ENCODE results near the gene GCNT1. TPM values are rescaled to one million over a fixed set of nuclear protein-coding genes. Genes with fewer than 3 reads are reported as not detected.

Gene GCNT1
- total RNA-seq, 1 experiment from 2014 or later = 18.9 TPM

GRCh38 chr9:76528056-76528455 is 69.1 kb downstream of the GCNT1 start:
- DNase-seq = no peak
- Histone ChIP-seq H3K4me3 (ENCODE audit: low read depth, low read length) (no peak overlapping the region), H3K27me3 (replicated peaks; ENCODE audit: control insufficient read depth, insufficient read depth, low read length) (no peaks in the 10 kb centered on the region), H3K4me1 (0 out of 2 replicates have a peak, but pooled peaks cover 3% of the 10 kb centered on the region), H3K36me3 (ENCODE audit: control insufficient read depth, insufficient read depth, low read length) (no peaks in the 10 kb centered on the region), H3K9me3 (no peaks in the 10 kb centered on the region)
- ChIA-PET CTCF (no interaction called here), POLR2A (no interaction called here)
- H3K9me3 Mint-ChIP-seq (ENCODE audit: unreplicated experiment) = no peaks in the 10 kb centered on the region
- intact Hi-C loops (cut with micrococcal nuclease; ENCODE audit: unreplicated experiment) = no loop called here
- H3K36me3 Mint-ChIP-seq (ENCODE audit: insufficient read depth, unreplicated experiment) = no peaks in the 10 kb centered on the region
- TF ChIP-seq, protein P1, sequence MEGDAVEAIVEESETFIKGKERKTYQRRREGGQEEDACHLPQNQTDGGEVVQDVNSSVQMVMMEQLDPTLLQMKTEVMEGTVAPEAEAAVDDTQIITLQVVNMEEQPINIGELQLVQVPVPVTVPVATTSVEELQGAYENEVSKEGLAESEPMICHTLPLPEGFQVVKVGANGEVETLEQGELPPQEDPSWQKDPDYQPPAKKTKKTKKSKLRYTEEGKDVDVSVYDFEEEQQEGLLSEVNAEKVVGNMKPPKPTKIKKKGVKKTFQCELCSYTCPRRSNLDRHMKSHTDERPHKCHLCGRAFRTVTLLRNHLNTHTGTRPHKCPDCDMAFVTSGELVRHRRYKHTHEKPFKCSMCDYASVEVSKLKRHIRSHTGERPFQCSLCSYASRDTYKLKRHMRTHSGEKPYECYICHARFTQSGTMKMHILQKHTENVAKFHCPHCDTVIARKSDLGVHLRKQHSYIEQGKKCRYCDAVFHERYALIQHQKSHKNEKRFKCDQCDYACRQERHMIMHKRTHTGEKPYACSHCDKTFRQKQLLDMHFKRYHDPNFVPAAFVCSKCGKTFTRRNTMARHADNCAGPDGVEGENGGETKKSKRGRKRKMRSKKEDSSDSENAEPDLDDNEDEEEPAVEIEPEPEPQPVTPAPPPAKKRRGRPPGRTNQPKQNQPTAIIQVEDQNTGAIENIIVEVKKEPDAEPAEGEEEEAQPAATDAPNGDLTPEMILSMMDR (IDR thresholded peaks at IDR 0.05; ENCODE audit: insufficient read depth in 1 of 2, low read depth in 1 of 2, low read length in 1 of 2, severe bottlenecking in 1 of 2, unreplicated experiment in 1 of 2) = no peak
- H3K4me1 Mint-ChIP-seq (ENCODE audit: low read depth, unreplicated experiment) = peaks cover 1% of the 10 kb centered on the region
- no peak overlapping the region for H3K4me3 Mint-ChIP-seq (ENCODE audit: unreplicated experiment)
- H3K27me3 Mint-ChIP-seq (ENCODE audit: insufficient read depth, unreplicated experiment) = no peaks in the 10 kb centered on the region
- no TSS peak for BruUV-seq (replicated peaks)
- H3K27ac Mint-ChIP-seq (ENCODE audit: unreplicated experiment) = no peak overlapping the region

GRCh38 chr9:76528642-76529190 is 69.7 kb downstream of the GCNT1 start:
- no peaks in the 10 kb centered on the region for H3K9me3 Mint-ChIP-seq (ENCODE audit: unreplicated experiment)
- H3K27ac Mint-ChIP-seq (ENCODE audit: unreplicated experiment) = no peak overlapping the region
- H3K27me3 ChIP-seq (replicated peaks; ENCODE audit: control insufficient read depth, insufficient read depth, low read length) = no peaks in the 10 kb centered on the region
- BruUV-seq (replicated peaks) = no TSS peak
- intact Hi-C loops (cut with micrococcal nuclease; ENCODE audit: unreplicated experiment) = no loop called here
- no peak overlapping the region for H3K4me3 ChIP-seq (ENCODE audit: low read depth, low read length)
- no peaks in the 10 kb centered on the region for H3K27me3 Mint-ChIP-seq (ENCODE audit: insufficient read depth, unreplicated experiment)
- no peak overlapping the region for H3K4me3 Mint-ChIP-seq (ENCODE audit: unreplicated experiment)
- ChIA-PET CTCF (no interaction called here), POLR2A (no interaction called here)
- no peak for DNase-seq
- TF ChIP-seq, protein P1 (IDR thresholded peaks at IDR 0.05; ENCODE audit: insufficient read depth in 1 of 2, low read depth in 1 of 2, low read length in 1 of 2, severe bottlenecking in 1 of 2, unreplicated experiment in 1 of 2) = no peak
- H3K4me1 Mint-ChIP-seq (ENCODE audit: low read depth, unreplicated experiment) = peaks cover 5% of the 10 kb centered on the region
- H3K36me3 ChIP-seq (ENCODE audit: control insufficient read depth, insufficient read depth, low read length) = no peaks in the 10 kb centered on the region
- 0 out of 2 replicates have a peak, but pooled peaks cover 3% of the 10 kb centered on the region for H3K4me1 ChIP-seq
- no peaks in the 10 kb centered on the region for H3K36me3 Mint-ChIP-seq (ENCODE audit: insufficient read depth, unreplicated experiment)
- no peaks in the 10 kb centered on the region for H3K9me3 ChIP-seq

DNA sequence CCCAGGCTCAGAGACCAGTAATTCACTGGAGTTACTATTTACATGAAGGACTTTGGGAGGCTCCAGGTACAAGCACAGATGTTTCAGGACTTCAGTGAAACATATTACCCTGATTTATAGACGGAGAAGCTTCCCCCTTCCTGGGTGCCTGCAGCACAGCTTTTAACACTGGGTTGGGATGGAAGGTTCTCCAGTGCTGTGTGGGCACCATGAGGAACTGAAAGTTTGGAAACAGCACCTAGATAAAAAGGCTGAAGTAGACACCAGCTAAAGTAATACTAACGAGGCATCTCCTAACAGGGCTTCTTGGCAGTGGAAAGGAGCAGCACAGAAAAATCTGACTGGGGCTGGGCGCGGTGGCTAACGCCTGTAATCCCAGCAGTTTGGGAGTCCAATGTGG is 70.7 kb downstream of the GCNT1 start:
- ChIA-PET CTCF (no interaction called here), POLR2A (no interaction called here)
- H3K27me3 Mint-ChIP-seq (ENCODE audit: insufficient read depth, unreplicated experiment) = no peaks in the 10 kb centered on the region
- no peak overlapping the region for H3K4me3 Mint-ChIP-seq (ENCODE audit: unreplicated experiment)
- Histone ChIP-seq H3K36me3 (ENCODE audit: control insufficient read depth, insufficient read depth, low read length) (no peaks in the 10 kb centered on the region), H3K4me1 (0 out of 2 replicates have a peak, but pooled peaks cover 3% of the 10 kb centered on the region), H3K27me3 (replicated peaks; ENCODE audit: control insufficient read depth, insufficient read depth, low read length) (no peaks in the 10 kb centered on the region), H3K4me3 (ENCODE audit: low read depth, low read length) (no peak overlapping the region), H3K9me3 (no peaks in the 10 kb centered on the region)
- H3K27ac Mint-ChIP-seq (ENCODE audit: unreplicated experiment) = no peak overlapping the region
- TF ChIP-seq, protein P1 (IDR thresholded peaks at IDR 0.05; ENCODE audit: insufficient read depth in 1 of 2, low read depth in 1 of 2, low read length in 1 of 2, severe bottlenecking in 1 of 2, unreplicated experiment in 1 of 2) = no peak
- DNase-seq = no peak
- no peaks in the 10 kb centered on the region for H3K9me3 Mint-ChIP-seq (ENCODE audit: unreplicated experiment)
- intact Hi-C loops (cut with micrococcal nuclease; ENCODE audit: unreplicated experiment) = no loop called here
- peaks cover 5% of the 10 kb centered on the region for H3K4me1 Mint-ChIP-seq (ENCODE audit: low read depth, unreplicated experiment)
- no peaks in the 10 kb centered on the region for H3K36me3 Mint-ChIP-seq (ENCODE audit: insufficient read depth, unreplicated experiment)
- BruUV-seq (replicated peaks) = no TSS peak
